Spleen (tissue), 11 donors: ENCODE results near the gene PBX1. TPM values are rescaled to one million over a fixed set of nuclear protein-coding genes. Genes with fewer than 3 reads are reported as not detected.

Experiments
- DNase-seq: peaks from one replicate; pipeline ENCODE4 v3.0.0-alpha.2; 2020
- H3K27ac ChIP-seq, 8 donors: fragments of 200-600 bp; sonication (generic) in 7 of 8; 1 replicate in 4 of 8; 2 replicates in 4 of 8; pipeline versions ENCODE4 v1.5.0 to v1.8.0; 2016 to 2021; ENCODE audit warnings: inconsistent platforms in 4 of 8, mild to moderate bottlenecking in 4 of 8, moderate library complexity in 1 of 8
- H3K27me3 ChIP-seq, 7 donors: fragments of 200-600 bp; sonication (generic) in 6 of 7; replicated peaks in 1 of 7; 1 replicate in 4 of 7; 2 replicates in 3 of 7; pipeline versions ENCODE4 v1.5.0 to v1.8.0; 2016 to 2021; ENCODE audit warnings: inconsistent platforms in 3 of 7, mild to moderate bottlenecking in 1 of 7
- H3K36me3 ChIP-seq, 6 donors: fragments of 200-600 bp; sonication (generic) in 5 of 6; 1 replicate in 4 of 6; 2 replicates in 2 of 6; pipeline versions ENCODE4 v1.5.0 to v1.8.0; 2016 to 2021; ENCODE audit warnings: inconsistent platforms in 2 of 6
- H3K4me1 ChIP-seq, 6 donors: fragments of 200-600 bp; sonication (generic) in 5 of 6; 1 replicate in 3 of 6; 2 replicates in 3 of 6; pipeline versions ENCODE4 v1.5.0 to v1.8.0; 2016 to 2021; ENCODE audit warnings: inconsistent platforms in 3 of 6
- H3K4me3 ChIP-seq, 8 donors: fragments of 200-600 bp; sonication (generic) in 7 of 8; 1 replicate in 4 of 8; 2 replicates in 4 of 8; pipeline versions ENCODE4 v1.5.0 to v1.8.0; 2016 to 2021; ENCODE audit warnings: inconsistent platforms in 4 of 8, mild to moderate bottlenecking in 4 of 8, moderate library complexity in 2 of 8
- H3K9me3 ChIP-seq, 8 donors: fragments of 200-600 bp; sonication (generic) in 7 of 8; 1 replicate in 4 of 8; 2 replicates in 4 of 8; pipeline versions ENCODE4 v1.5.0 to v1.8.0; 2016 to 2021; ENCODE audit warnings: inconsistent platforms in 4 of 8
- POLR2A ChIP-seq, 3 donors: fragments of 450-650 bp; IDR thresholded peaks; one replicate each; pipeline ENCODE4 v1.5.1; 2017; ENCODE audit warnings: antibody characterized with exemption in 3 of 3, mild to moderate bottlenecking in 1 of 3
- POLR2AphosphoS5 ChIP-seq, 3 donors: sonication (generic); formaldehyde crosslinking; IDR thresholded peaks; one replicate each; pipeline ENCODE4 v1.5.1; 2017; ENCODE audit warnings: antibody characterized with exemption in 3 of 3
- WGBS, 5 donors: extraction: QIAGEN DNeasy Blood & Tissue Kit in 3 of 5; methylation state at CpG; one replicate each; pipeline versions ENCODE4 v1.1.5 to v1.1.7; 2013 to 2018; 5-methylcytosine and 5-hydroxymethylcytosine counted together
- intact Hi-C: fragments of 100-400 bp; cut with DNase I; formaldehyde crosslinking; loops from one replicate; pipeline ENCODE4 v1.15.0; 2023; ENCODE audit warnings: low total_unique reads
- polyA plus RNA-seq, 3 donors: library from polyadenylated mRNA; stranded (reverse); fragments of 200-250 nt; gene quantifications; one replicate each; pipeline ENCODE4 v1.2.1, GENCODE V29; 2013
- total RNA-seq, 7 donors: library from RNA; depleted of rRNA in 3 of 7; stranded (reverse); fragments of >200 nt in 3 of 7; fragmentation: NEBNext Ultra II Directional in 4 of 7; extraction: Animal tissue kit (Norgen Biotek cat#: 25700) in 4 of 7; gene quantifications; one replicate each; pipeline versions ENCODE4 v1.1.0 to v1.2.1, GENCODE V29; 2016 to 2021
- TF ChIP-seq, protein P1 (sequence below), 11 experiments: fragments of 200-600 bp in 7 of 11; fragments of 450-650 bp in 4 of 11; sonication (generic) in 4 of 11; IDR thresholded peaks in 8 of 11; conservative IDR thresholded peaks in 3 of 11; 1 replicate in 7 of 11; 2 replicates in 4 of 11; pipeline versions ENCODE4 v1.4.0 to v1.8.0; 2016 to 2021; ENCODE audit warnings: antibody characterized with exemption in 11 of 11, inconsistent platforms in 4 of 11, mild to moderate bottlenecking in 1 of 11
- donor health status: healthy with polysubstance abuse.
- donor health status: DM: no; HTN: no; CAD: no; lungs with moderate emphysema.
- donor health status: DM: no; HTN: no; CAD: no.
- donor health status: Bipolar disorder and iron deficiency.
- donor health status: healthy.
- donor health status: DM: no; HTN: no; CAD: no.
- donor health status: DM: yes; HTN: yes; CAD: no.

PBX1 gene
- total and polyA plus RNA-seq, 10 donors, result 3.4 to 79.5 (median 31.8) TPM

DNA sequence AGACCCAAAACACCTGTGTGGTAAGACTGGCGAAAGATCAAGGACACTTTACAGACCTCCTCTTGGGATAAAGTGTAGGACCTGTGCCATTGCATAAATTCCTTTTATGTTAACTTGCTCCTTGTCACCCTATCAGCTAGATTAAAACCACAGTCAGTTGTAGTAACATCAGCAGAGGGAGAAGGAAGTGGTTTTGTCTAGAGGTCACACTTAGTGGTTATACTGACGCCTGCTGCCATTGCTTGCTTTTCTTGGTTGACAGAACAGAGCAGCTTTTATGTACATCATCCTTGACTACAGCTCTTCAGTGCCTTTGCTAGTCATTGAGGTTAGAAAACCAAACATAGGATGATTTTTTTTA is 101.4 kb downstream of the PBX1 start:
- Histone ChIP-seq H3K27me3 (no peaks in the 10 kb centered on the region), H3K4me1 (peaks cover 0 to 20% (median 11%) of the 10 kb centered on the region in 6 donors), H3K4me3 (no peak overlapping the region), H3K9me3 (no peaks in the 10 kb centered on the region), H3K27ac (no peak overlapping the region), H3K36me3 (no peaks in the 10 kb centered on the region)
- intact Hi-C loops, result no loop called here
- no peak for DNase-seq
- WGBS, 5 donors, result 16 to 41% (median 22%) methylated on average over 2 of the region's 2 CpGs
- no peak for TF ChIP-seq POLR2AphosphoS5 (IDR thresholded peaks at IDR 0.05)
- TF ChIP-seq, protein P1, sequence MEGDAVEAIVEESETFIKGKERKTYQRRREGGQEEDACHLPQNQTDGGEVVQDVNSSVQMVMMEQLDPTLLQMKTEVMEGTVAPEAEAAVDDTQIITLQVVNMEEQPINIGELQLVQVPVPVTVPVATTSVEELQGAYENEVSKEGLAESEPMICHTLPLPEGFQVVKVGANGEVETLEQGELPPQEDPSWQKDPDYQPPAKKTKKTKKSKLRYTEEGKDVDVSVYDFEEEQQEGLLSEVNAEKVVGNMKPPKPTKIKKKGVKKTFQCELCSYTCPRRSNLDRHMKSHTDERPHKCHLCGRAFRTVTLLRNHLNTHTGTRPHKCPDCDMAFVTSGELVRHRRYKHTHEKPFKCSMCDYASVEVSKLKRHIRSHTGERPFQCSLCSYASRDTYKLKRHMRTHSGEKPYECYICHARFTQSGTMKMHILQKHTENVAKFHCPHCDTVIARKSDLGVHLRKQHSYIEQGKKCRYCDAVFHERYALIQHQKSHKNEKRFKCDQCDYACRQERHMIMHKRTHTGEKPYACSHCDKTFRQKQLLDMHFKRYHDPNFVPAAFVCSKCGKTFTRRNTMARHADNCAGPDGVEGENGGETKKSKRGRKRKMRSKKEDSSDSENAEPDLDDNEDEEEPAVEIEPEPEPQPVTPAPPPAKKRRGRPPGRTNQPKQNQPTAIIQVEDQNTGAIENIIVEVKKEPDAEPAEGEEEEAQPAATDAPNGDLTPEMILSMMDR (IDR thresholded peaks at IDR 0.05 in 8 of 11, conservative IDR thresholded peaks at IDR 0.05 in 3 of 11), result no peak
- no peak for TF ChIP-seq POLR2A (IDR thresholded peaks at IDR 0.05)

DNA sequence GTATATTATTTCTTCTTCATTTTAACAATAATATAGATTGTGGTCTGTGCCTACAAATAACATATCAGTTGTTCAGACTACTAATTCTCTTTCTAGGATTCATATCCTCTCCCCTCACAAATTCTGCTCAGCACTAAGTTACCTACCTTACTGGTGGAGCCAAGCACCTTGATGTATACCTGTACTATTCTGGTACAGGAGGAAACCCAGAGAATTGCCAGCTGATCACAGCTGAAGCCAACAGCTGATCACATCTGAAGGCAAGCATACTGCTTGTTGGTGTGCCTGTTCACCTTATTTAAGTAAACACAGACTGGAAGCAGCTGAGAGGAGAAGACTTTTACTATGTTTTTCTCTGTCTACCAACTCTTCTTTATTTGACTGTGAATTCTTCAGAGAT is 101.8 kb downstream of the PBX1 start:
- Histone ChIP-seq H3K36me3 (no peaks in the 10 kb centered on the region), H3K9me3 (no peaks in the 10 kb centered on the region), H3K4me1 (peaks cover 0 to 20% (median 11%) of the 10 kb centered on the region in 6 donors), H3K4me3 (no peak overlapping the region), H3K27ac (no peak overlapping the region), H3K27me3 (no peaks in the 10 kb centered on the region)
- TF ChIP-seq POLR2A (IDR thresholded peaks at IDR 0.05) (no peak), POLR2AphosphoS5 (IDR thresholded peaks at IDR 0.05) (no peak)
- TF ChIP-seq, protein P1 (IDR thresholded peaks at IDR 0.05 in 8 of 11, conservative IDR thresholded peaks at IDR 0.05 in 3 of 11), result no peak
- intact Hi-C loops, result no loop called here
- DNase-seq, result no peak

DNA sequence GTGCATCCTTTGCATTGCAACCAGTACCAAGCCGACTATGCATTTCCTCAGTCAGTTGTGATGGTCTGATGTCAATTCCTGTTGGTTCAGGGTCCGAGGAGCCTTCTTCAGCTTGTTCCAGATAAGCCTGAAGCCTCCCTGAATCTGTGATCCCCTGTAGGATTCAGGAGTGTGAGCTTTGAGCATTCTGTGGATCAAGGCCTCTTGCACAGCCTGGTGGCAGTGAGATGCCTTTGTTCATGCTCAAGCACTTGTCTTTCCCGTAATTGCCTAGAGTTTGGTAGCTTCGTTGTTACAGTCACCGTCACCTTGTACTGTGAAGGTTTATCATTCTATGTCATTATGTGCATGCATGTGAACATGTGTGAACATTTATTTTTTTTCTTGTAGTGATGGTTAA is 103.5 kb downstream of the PBX1 start:
- WGBS, 5 donors, result 81 to 97% (median 91%) methylated on average over 5 of the region's 5 CpGs
- H3K4me3 ChIP-seq, result no peak overlapping the region
- H3K9me3 ChIP-seq, result no peaks in the 10 kb centered on the region
- H3K36me3 ChIP-seq, result no peaks in the 10 kb centered on the region
- no peak for DNase-seq
- no peaks in the 10 kb centered on the region for H3K27me3 ChIP-seq
- intact Hi-C loops, result no loop called here
- TF ChIP-seq POLR2A (IDR thresholded peaks at IDR 0.05) (no peak), POLR2AphosphoS5 (IDR thresholded peaks at IDR 0.05) (no peak)
- TF ChIP-seq, protein P1 (IDR thresholded peaks at IDR 0.05 in 8 of 11, conservative IDR thresholded peaks at IDR 0.05 in 3 of 11), result no peak
- no peak overlapping the region for H3K27ac ChIP-seq
- H3K4me1 ChIP-seq, result peaks cover 0 to 30% (median 13%) of the 10 kb centered on the region in 6 donors

DNA sequence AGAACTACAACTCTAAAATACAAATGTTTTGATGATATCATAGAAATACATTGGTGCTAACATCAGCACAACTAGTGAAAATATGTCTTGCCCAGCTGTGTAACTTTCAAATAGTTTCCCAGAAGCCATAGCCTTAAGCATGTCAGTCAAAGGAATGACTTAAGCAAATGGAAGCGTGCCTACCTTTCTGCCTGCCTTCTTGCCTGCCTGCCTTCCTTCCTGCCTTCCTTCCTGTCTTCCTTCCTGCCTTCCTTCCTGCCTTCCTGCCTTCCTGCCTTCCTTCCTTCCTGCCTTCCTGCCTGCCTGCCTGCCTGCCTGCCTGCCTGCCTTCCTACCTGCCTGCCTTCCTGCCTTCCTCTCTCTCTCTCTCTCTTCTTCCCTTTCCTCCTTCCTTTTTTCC is 104.0 kb downstream of the PBX1 start:
- Histone ChIP-seq H3K27ac (no peak overlapping the region), H3K4me1 (peaks cover 0 to 30% (median 14%) of the 10 kb centered on the region in 6 donors), H3K9me3 (no peaks in the 10 kb centered on the region), H3K4me3 (no peak overlapping the region), H3K36me3 (no peaks in the 10 kb centered on the region), H3K27me3 (no peaks in the 10 kb centered on the region)
- TF ChIP-seq, protein P1 (IDR thresholded peaks at IDR 0.05 in 8 of 11, conservative IDR thresholded peaks at IDR 0.05 in 3 of 11), result no peak
- TF ChIP-seq POLR2A (IDR thresholded peaks at IDR 0.05) (no peak), POLR2AphosphoS5 (IDR thresholded peaks at IDR 0.05) (no peak)
- 73 to 94% (median 89%) methylated on average over 1 of the region's 1 CpG for WGBS, 5 donors
- DNase-seq, result no peak
- intact Hi-C loops, result no loop called here
